ENCODE measurements around the gene CUX1.

Gene CUX1

DNA sequence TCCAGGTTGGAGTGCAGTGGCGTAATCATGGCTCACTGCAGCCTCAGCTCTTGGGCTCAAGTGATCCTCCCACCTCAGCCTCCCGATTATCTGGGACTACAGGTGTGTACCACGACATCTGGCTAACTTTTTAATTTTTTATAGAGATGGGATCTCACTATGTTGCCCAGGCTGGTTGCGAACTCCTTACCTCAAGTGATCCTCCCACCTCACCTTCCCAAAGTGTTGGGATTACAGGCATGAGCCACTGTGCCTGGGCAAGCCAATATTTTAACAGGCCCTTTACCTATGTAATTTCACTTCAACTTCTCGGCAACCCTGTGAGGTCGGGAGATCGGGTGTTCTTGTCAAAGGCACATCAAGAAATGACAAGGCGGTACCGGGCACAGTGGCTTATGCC, 146.3 kb downstream of the CUX1 start:
- DNase-seq (ENCODE audit: low read depth): no peak
- no peak overlapping the region for H3K4me3 ChIP-seq (ENCODE audit: control insufficient read depth, low read depth, low read length)
- TF ChIP-seq, protein P1, sequence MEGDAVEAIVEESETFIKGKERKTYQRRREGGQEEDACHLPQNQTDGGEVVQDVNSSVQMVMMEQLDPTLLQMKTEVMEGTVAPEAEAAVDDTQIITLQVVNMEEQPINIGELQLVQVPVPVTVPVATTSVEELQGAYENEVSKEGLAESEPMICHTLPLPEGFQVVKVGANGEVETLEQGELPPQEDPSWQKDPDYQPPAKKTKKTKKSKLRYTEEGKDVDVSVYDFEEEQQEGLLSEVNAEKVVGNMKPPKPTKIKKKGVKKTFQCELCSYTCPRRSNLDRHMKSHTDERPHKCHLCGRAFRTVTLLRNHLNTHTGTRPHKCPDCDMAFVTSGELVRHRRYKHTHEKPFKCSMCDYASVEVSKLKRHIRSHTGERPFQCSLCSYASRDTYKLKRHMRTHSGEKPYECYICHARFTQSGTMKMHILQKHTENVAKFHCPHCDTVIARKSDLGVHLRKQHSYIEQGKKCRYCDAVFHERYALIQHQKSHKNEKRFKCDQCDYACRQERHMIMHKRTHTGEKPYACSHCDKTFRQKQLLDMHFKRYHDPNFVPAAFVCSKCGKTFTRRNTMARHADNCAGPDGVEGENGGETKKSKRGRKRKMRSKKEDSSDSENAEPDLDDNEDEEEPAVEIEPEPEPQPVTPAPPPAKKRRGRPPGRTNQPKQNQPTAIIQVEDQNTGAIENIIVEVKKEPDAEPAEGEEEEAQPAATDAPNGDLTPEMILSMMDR (conservative IDR thresholded peaks at IDR 0.05; ENCODE audit: control insufficient read depth, insufficient read depth, low read depth, low read length): no peak

DNA sequence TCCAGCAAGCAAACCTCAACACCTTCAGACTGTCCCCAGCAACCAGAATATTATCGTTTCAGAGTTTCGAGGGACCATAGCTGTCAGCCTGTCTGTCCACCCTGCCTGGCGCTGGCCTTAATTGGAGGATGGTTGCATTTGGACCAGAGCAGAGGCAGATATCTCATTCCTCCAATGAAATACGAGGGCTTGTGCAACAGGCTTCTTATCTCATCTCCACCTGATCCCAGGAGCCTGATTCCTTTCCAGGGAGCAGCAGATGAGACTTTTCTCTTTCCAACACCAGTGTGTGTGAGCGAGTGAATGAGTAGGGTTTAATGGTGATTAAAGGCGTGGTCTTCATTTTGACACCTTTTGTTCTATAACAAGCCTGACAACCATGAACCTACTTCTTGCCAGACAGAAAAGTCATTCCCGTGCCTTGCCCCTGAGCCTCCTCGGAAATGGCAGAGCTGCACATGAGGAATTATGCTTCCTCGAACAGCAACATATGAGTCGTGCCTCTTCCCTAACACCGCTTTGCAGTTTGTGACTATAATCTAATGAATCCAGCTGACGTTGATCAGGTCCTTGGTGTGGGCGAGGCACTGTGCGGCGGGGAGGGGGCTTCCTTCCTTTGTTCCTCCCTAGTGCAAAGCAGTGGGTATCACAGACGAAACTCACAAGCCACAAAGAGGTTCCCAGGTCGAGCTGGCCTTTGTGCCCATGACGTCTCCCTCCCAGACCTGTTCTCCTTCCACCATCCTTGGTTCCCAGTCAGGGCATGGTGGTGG, 147.4 kb downstream of the CUX1 start:
- TF ChIP-seq, protein P1 (conservative IDR thresholded peaks at IDR 0.05; ENCODE audit: control insufficient read depth, insufficient read depth, low read depth, low read length): no peak
- no peak for DNase-seq (ENCODE audit: low read depth)
- H3K4me3 ChIP-seq (ENCODE audit: control insufficient read depth, low read depth, low read length): no peak overlapping the region

DNA sequence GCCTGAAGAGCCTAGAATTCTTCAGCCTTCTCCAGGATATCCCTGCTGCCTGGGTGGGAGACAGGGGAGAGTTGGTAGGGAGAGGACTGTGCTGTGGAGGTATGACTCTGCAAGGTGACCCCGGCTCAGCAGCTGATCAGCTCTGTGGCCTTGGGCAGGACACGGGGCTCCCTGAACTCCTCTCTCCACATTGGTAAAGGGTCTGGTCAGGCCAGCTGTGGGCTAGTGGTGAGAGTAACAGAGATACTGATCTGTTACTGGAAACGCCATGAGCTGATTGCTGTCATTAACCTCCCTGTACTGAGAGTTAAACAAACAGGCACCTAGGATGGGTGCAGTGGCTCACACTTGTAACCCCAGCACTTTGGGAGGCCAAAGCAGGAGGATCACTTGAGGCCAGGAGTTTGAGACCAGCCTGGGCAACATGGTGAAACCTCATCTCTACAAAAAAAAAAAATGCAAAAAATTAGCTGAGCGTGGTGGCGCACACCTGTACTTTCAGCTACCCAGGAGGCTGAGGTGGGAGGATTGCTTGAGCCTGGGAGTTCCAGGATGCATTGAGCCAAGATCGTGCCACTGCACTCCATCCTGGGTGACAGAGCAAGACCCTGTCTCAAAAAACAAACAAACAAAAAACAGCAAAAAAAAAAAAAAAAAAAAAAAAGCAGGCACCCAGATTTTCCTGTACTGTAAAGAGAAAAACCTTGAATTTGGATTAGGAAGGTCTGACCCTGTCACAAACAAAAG, 151.5 kb downstream of the CUX1 start:
- no peak for DNase-seq (ENCODE audit: low read depth)
- H3K4me3 ChIP-seq (ENCODE audit: control insufficient read depth, low read depth, low read length): no peak overlapping the region
- TF ChIP-seq, protein P1 (conservative IDR thresholded peaks at IDR 0.05; ENCODE audit: control insufficient read depth, insufficient read depth, low read depth, low read length): no peak

DNA sequence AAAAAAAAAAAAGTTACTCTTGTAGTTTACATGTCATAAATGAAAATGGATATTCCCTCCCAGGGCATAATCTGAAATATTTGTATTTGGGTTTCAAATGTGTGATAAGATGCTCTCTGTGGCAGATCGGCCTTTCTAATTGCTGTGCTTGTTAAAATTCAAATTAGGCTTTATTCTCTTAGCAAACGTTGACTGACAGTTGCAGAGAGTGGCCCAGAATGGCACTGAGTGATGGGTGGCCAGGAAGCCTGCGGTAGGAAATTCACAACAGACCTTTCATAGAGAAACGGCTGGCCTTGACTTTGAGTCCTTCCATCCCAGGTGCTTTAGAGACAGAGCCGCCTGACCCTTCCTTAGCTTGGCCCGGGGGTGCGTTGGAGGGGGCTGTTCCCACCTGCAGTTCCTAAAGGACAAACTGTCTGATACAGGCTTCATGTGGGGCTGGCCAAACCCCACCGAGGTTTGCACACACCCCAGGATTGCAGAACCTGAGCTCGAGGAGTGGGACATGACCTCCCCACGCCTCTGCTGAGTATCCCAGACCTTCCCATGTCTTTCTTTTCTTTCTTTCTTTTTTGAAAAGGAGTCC, 152.7 kb downstream of the CUX1 start:
- no peak for DNase-seq (ENCODE audit: low read depth)
- TF ChIP-seq, protein P1 (conservative IDR thresholded peaks at IDR 0.05; ENCODE audit: control insufficient read depth, insufficient read depth, low read depth, low read length): no peak
- H3K4me3 ChIP-seq (ENCODE audit: control insufficient read depth, low read depth, low read length): no peak overlapping the region

DNA sequence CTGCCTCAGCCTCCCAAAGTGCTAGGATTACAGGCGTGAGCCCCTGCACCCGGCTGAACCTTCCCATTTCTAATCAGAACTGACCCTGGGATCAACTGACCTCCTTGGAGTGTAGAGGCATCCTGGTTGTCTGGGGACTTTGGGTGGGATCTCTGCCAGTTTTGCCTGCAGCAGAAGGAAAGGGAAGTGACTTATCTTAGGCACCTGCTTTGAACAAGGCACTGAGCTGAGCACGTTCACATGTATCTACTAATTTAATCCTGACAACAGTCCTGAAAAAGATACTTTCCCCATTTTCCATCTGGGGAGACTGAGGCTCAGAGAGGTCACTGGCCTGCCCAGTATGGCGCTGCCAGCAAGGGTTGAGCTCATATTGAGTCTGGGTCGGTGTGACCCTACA, 153.4 kb downstream of the CUX1 start:
- DNase-seq (ENCODE audit: low read depth): no peak
- TF ChIP-seq, protein P1 (conservative IDR thresholded peaks at IDR 0.05; ENCODE audit: control insufficient read depth, insufficient read depth, low read depth, low read length): no peak
- H3K4me3 ChIP-seq (ENCODE audit: control insufficient read depth, low read depth, low read length): no peak overlapping the region

DNA sequence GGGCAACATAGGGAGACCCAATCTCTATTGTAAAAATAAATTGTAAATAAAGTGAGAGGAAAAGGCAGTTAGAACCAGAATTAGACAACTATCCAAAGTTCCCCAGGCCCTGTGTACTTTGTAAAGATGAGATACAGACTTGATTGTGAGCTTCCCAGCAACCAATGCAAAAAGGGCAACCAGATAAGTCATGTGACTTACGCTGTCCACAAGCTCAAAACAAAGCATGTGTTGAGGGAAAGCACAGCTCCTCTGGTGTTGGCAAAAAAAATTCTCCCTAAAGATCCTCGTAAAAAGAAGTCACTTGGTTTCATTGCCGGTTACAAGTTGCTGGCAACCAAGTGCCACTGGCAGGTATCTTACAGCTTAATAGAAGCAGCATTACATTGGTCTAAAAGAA, 154.0 kb downstream of the CUX1 start:
- no peak overlapping the region for H3K4me3 ChIP-seq (ENCODE audit: control insufficient read depth, low read depth, low read length)
- DNase-seq (ENCODE audit: low read depth): no peak
- TF ChIP-seq, protein P1 (conservative IDR thresholded peaks at IDR 0.05; ENCODE audit: control insufficient read depth, insufficient read depth, low read depth, low read length): no peak

Data from fibroblast of mammary gland (primary cell).